IMR-90 (cell line): ENCODE measurements around the gene SYNE1.

Source experiments
- BHLHE40 ChIP-seq: fragments of 150-350 bp; IDR thresholded peaks from 2 replicates; pipeline ENCODE4 v1.6.1; 2016; ENCODE audit warnings: mild to moderate bottlenecking, low read depth, low read length
- CEBPB ChIP-seq: IDR thresholded peaks from 2 replicates; pipeline ENCODE4 v1.6.1; 2012; ENCODE audit warnings: low read depth, low read length, improper control_type of control experiment
- CHD1 ChIP-seq: IDR thresholded peaks from 2 replicates; pipeline ENCODE4 v1.6.1; 2012; ENCODE audit warnings: low read depth, low read length, improper control_type of control experiment
- CTCF ChIP-seq: conservative IDR thresholded peaks from 2 replicates; pipeline ENCODE4 v1.5.1; 2012; ENCODE audit warnings: mild to moderate bottlenecking, low read depth, low read length, improper control_type of control experiment
- RFX5 ChIP-seq: IDR thresholded peaks from 2 replicates; pipeline ENCODE4 v1.8.0; 2012; ENCODE audit warnings: low read depth, mild to moderate bottlenecking, low read length, moderate library complexity
- SMC3 ChIP-seq: fragments of 150-350 bp; IDR thresholded peaks from 2 replicates; pipeline ENCODE4 v1.6.1; 2016; ENCODE audit warnings: low read depth, mild to moderate bottlenecking, antibody characterized with exemption, low read length, moderate library complexity
- USF2 ChIP-seq: fragments of 150-350 bp; IDR thresholded peaks from 2 replicates; pipeline ENCODE4 v1.6.1; 2017; ENCODE audit warnings: mild to moderate bottlenecking, antibody characterized with exemption, low read length, low read depth

DNA sequence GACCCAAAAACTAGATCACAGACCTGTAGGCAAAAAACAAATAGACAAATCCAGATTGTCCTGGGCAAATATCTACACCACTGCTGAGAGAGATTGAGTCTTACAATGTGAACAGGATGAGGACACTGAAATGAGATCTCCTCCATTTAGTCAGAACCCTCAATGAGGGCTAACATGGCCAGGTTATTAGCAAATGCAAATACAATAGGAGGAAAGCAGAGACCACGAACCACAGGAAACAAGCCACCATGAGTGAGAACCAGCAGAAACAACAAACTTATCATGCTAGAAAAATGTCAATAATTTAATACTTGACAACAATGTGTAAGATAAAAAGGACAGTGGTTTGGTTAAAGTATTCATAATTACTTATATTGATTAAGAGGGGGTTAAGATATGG lies 162.8 kb downstream of the SYNE1 start:
- no peak for TF ChIP-seq USF2
- no peak for TF ChIP-seq CTCF
- no peak for TF ChIP-seq CHD1
- TF ChIP-seq CEBPB, result no peak
- no peak for TF ChIP-seq SMC3
- TF ChIP-seq BHLHE40, result no peak
- TF ChIP-seq RFX5, result no peak
